Smooth muscle cell (in vitro differentiated cells): Measurements from ENCODE around the gene CCDC81. TPM values are rescaled to one million over a fixed set of nuclear protein-coding genes. Genes with fewer than 3 reads are reported as not detected.

Experiments used
- DNase-seq: peaks from one replicate; lab custom pipeline; 2025; ENCODE audit not compliant: unreplicated experiment; lab: John Stamatoyannopoulos, UW
- H2AFZ ChIP-seq: fragments of 200-600 bp; sonication (generic); 2 replicates; pipeline ENCODE4 v1.6.0; 2016; ENCODE audit warnings: antibody characterized with exemption, low read depth, mild to moderate bottlenecking
- H3F3A ChIP-seq: fragments of 200-600 bp; sonication (generic); 2 replicates; pipeline ENCODE4 v1.6.0; 2017; ENCODE audit warnings: antibody characterized with exemption, low read depth
- H3K27ac ChIP-seq: fragments of 200-600 bp; sonication (generic); 2 replicates; pipeline ENCODE4 v1.5.1; 2016; ENCODE audit warnings: low read depth, mild to moderate bottlenecking
- H3K27me3 ChIP-seq: fragments of 200-600 bp; sonication (generic); 2 replicates; pipeline ENCODE4 v1.6.1; 2016; ENCODE audit warnings: low read depth, mild to moderate bottlenecking
- H3K36me3 ChIP-seq: fragments of 200-600 bp; sonication (generic); 2 replicates; pipeline ENCODE4 v1.5.1; 2016; ENCODE audit warnings: low read depth
- H3K4me1 ChIP-seq: fragments of 200-600 bp; sonication (generic); 2 replicates; pipeline ENCODE4 v1.5.1; 2016; ENCODE audit warnings: low read depth
- H3K4me2 ChIP-seq: fragments of 200-600 bp; sonication (generic); 2 replicates; pipeline ENCODE4 v1.6.0; 2016; ENCODE audit warnings: mild to moderate bottlenecking
- H3K4me3 ChIP-seq: fragments of 200-600 bp; sonication (generic); 2 replicates; pipeline ENCODE4 v1.5.1; 2016; ENCODE audit warnings: mild to moderate bottlenecking
- H3K79me2 ChIP-seq: fragments of 200-600 bp; sonication (generic); 2 replicates; pipeline ENCODE4 v1.6.0; 2016; ENCODE audit warnings: low read depth, mild to moderate bottlenecking
- H3K9ac ChIP-seq: fragments of 200-600 bp; sonication (generic); 2 replicates; pipeline ENCODE4 v1.6.0; 2016; ENCODE audit warnings: low read depth
- H3K9me3 ChIP-seq: fragments of 200-600 bp; sonication (generic); replicated peaks from 2 replicates; pipeline ENCODE4 v1.5.1; 2016; ENCODE audit warnings: low read depth
- H4K20me1 ChIP-seq: fragments of 200-600 bp; sonication (generic); 2 replicates; pipeline ENCODE4 v1.6.0; 2016; ENCODE audit warnings: low read depth
- WGBS: methylation state at CpG from one replicate; pipeline ENCODE4 v1.1.7; 2016; ENCODE audit warnings: low lambda C conversion rate; 5-methylcytosine and 5-hydroxymethylcytosine counted together
- polyA plus RNA-seq: library from polyadenylated mRNA; unstranded; fragments of >200 nt; fragmentation: Nextera tagmentation; extraction: Ambion mirVana; gene quantifications from 2 replicates; pipeline ENCODE4 v1.2.1, GENCODE V29; 2016
- total RNA-seq: library from RNA; depleted of rRNA; stranded (reverse); fragments of >200 nt; gene quantifications from 2 replicates; pipeline ENCODE4 v1.2.3, GENCODE V29; 2014
- TF ChIP-seq, protein P1 (sequence below): fragments of 200-600 bp; sonication (generic); IDR thresholded peaks from 2 replicates; pipeline ENCODE4 v1.5.1; 2017; ENCODE audit warnings: borderline replicate concordance, mild to moderate bottlenecking, antibody characterized with exemption; ENCODE audit not compliant: insufficient read depth, poor library complexity, severe bottlenecking

CCDC81 gene
- total and polyA plus RNA-seq, 2 experiments from 2014 or later: 4.8 to 9.8 TPM

DNA sequence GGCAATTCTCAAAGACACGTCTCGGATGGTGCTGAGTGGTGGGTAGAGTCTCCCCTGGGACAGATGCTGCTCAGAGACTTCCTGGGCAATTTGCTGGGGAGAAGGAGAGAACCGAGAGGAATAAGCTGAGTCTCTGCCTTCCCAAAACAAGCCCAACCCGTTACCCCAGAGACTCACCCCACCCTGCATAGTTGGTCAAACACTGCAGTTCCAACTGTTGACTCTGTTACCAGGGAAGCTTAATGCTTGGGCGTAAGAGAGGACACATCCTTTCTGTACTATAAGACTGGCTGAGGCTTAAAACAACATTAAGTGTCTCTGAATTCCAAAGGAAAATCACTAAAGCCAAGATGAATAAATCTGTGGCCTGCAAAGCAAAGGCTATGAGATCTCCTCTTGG lies 68.1 kb downstream of the CCDC81 start:
- H3K27ac ChIP-seq: peak overlapping the region; percentile 35
- H3K9me3 ChIP-seq: no peaks in the 10 kb centered on the region
- no peak overlapping the region for H3K4me3 ChIP-seq
- no peaks in the 10 kb centered on the region for H3K36me3 ChIP-seq
- peak overlapping the region; percentile 0 for H3K9ac ChIP-seq
- H2AFZ ChIP-seq: no peak overlapping the region
- peaks cover 10% of the 10 kb centered on the region for H3F3A ChIP-seq
- 87% methylated on average over 5 of the region's 5 CpGs for WGBS
- H3K4me1 ChIP-seq: no peaks in the 10 kb centered on the region
- H3K27me3 ChIP-seq: no peaks in the 10 kb centered on the region
- H3K79me2 ChIP-seq: no peaks in the 10 kb centered on the region
- DNase-seq: no peak
- TF ChIP-seq, protein P1, sequence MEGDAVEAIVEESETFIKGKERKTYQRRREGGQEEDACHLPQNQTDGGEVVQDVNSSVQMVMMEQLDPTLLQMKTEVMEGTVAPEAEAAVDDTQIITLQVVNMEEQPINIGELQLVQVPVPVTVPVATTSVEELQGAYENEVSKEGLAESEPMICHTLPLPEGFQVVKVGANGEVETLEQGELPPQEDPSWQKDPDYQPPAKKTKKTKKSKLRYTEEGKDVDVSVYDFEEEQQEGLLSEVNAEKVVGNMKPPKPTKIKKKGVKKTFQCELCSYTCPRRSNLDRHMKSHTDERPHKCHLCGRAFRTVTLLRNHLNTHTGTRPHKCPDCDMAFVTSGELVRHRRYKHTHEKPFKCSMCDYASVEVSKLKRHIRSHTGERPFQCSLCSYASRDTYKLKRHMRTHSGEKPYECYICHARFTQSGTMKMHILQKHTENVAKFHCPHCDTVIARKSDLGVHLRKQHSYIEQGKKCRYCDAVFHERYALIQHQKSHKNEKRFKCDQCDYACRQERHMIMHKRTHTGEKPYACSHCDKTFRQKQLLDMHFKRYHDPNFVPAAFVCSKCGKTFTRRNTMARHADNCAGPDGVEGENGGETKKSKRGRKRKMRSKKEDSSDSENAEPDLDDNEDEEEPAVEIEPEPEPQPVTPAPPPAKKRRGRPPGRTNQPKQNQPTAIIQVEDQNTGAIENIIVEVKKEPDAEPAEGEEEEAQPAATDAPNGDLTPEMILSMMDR: no peak
- H4K20me1 ChIP-seq: no peaks in the 10 kb centered on the region
- peak overlapping the region; percentile 7 for H3K4me2 ChIP-seq

DNA sequence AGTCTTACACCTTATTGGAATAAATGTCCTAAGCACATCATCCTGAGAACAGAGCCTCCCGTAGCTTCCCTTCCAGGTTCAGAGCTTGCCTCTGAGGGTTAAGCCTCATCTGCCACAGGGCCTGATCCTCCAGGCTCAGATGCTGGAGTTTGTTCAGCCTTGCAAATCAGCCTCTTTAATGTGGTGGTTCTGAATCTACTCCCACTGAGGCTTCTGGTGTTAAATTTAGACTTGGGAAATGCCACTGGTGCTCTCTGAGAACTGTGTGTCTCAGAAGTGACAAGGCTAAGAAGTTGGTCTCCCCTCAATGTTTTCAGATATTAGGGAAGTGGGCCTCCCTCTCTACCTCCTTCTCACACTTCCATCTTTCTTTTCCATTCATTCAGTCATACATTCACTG lies 68.7 kb downstream of the CCDC81 start:
- H3K9me3 ChIP-seq: no peaks in the 10 kb centered on the region

DNA sequence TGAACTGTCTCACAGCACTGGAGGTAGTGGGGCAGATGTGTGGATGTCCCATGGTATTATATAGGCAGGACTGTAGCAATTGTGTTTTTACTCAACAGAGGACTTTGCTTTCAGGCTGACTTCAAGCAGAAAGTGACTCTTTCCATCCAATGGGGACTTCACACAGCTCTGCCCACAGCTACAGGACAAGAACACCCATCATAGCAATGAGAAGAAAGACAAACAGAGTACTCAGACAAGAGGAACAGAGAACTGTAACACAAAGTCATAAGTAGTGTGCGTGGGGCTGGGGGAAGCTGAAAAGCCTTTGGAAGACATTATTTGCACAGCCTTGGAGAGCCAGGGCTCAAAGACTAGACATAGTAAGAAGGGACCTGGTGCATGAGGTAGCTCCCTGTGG lies 70.3 kb downstream of the CCDC81 start:
- no peaks in the 10 kb centered on the region for H3K79me2 ChIP-seq
- H3K36me3 ChIP-seq: no peaks in the 10 kb centered on the region
- no peaks in the 10 kb centered on the region for H3K9me3 ChIP-seq
- peaks cover 5% of the 10 kb centered on the region for H3F3A ChIP-seq
- WGBS: 93% methylated on average over 1 of the region's 1 CpG
- no peak overlapping the region for H3K27ac ChIP-seq
- TF ChIP-seq, protein P1: no peak
- H3K4me2 ChIP-seq: no peak overlapping the region
- H3K27me3 ChIP-seq: no peaks in the 10 kb centered on the region
- H4K20me1 ChIP-seq: no peaks in the 10 kb centered on the region
- no peak overlapping the region for H3K9ac ChIP-seq
- H3K4me1 ChIP-seq: no peaks in the 10 kb centered on the region
- no peak overlapping the region for H3K4me3 ChIP-seq
- no peak overlapping the region for H2AFZ ChIP-seq
- DNase-seq: no peak

More for the DNA sequence above, 68.7 kb downstream of the CCDC81 start:
- no peaks in the 10 kb centered on the region for H3K4me1 ChIP-seq
- H3K27ac ChIP-seq: peak overlapping the region; percentile 35
- peaks cover 10% of the 10 kb centered on the region for H3F3A ChIP-seq
- no peaks in the 10 kb centered on the region for H3K79me2 ChIP-seq
- no peak overlapping the region for H3K4me2 ChIP-seq
- H3K27me3 ChIP-seq: no peaks in the 10 kb centered on the region
- H2AFZ ChIP-seq: no peak overlapping the region
- H3K36me3 ChIP-seq: no peaks in the 10 kb centered on the region
- 0% methylated on average over 1 of the region's 1 CpG for WGBS
- no peak for DNase-seq
- no peaks in the 10 kb centered on the region for H4K20me1 ChIP-seq
- H3K4me3 ChIP-seq: no peak overlapping the region
- peak overlapping the region; percentile 0 for H3K9ac ChIP-seq
- TF ChIP-seq, protein P1: no peak

DNA sequence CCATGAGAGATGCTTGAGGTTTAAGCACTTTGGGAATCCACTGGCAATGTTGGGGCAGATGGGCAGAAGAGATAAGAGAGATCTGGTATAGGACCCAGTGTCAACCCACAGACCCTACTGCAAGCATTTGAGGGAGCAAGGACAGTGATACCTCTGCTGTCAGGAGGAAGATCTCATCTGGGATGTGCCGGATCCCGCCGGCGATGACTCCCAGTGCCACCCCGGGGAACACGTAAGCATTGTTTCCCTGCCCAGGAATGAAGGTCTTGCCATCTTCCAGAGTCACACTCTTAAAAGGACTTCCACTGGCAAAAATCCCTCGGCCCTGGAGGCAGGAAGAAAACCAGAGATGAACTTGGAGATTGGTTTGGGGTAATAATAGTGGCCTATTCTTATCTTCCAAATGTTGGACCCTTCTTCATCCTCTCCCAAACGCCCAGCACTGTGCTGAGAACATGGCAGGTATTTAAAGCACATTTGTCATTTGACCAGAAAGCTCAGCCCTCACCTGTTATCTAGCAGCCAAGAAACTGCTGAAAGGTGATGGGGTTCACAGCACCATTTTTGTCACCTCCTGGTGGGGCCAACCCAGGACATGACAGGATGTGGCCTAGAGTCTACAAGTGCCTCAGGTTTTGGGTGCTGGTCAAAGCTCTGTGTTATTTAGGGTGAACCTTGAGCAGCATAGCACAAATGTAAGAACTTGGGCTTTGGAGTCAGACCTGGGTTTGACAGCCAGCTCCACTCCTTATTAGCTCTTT lies 71.7 kb downstream of the CCDC81 start:
- TF ChIP-seq, protein P1: no peak
- Histone ChIP-seq H3K4me2 (no peak overlapping the region), H2AFZ (no peak overlapping the region), H3K36me3 (no peaks in the 10 kb centered on the region), H3K79me2 (no peaks in the 10 kb centered on the region), H3K27me3 (no peaks in the 10 kb centered on the region), H3K9me3 (no peaks in the 10 kb centered on the region), H3K4me1 (no peaks in the 10 kb centered on the region), H3K27ac (no peak overlapping the region), H3F3A (peaks cover 4% of the 10 kb centered on the region), H3K9ac (no peak overlapping the region), H4K20me1 (no peaks in the 10 kb centered on the region), H3K4me3 (no peak overlapping the region)
- 97% methylated on average over 8 of the region's 8 CpGs for WGBS
- no peak for DNase-seq
